ENCODE measurements around the gene FSIP1. TPM values are rescaled to one million over a fixed set of nuclear protein-coding genes. Genes with fewer than 3 reads are reported as not detected.

FSIP1 gene
- total RNA-seq, 2 experiments from 2014 or later, result 0.22 to 0.34 TPM

DNA sequence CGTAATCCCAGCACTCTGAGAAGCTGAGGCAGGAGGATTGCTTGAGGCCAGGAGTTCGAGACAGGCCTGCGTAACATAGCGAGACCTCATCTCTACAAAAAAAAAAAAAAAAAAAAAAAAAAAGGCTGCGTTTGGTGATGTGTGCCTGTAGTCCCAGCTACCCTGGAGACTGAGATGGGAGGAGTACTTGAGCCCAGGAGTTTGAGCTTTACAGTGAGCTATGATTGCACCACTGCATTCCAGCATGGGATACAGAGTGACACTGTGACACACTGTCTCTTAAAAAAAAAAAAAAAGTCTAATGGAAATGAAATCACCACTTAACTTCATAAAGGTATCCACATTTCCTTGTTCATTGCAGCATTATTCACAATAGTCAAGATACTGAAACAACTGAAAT, 136.2 kb downstream of the FSIP1 start:
- Mint-ChIP-seq H3K4me3 (no peak overlapping the region), H3K27me3 (no peaks in the 10 kb centered on the region), H3K27ac (no peak overlapping the region), H3K36me3 (ENCODE audit: low read depth) (no peaks in the 10 kb centered on the region), H3K4me1 (ENCODE audit: low read depth) (peaks cover 3% of the 10 kb centered on the region), H3K9me3 (no peaks in the 10 kb centered on the region)
- Histone ChIP-seq H3K9me3 (ENCODE audit: control insufficient read depth in 1 of 2, insufficient read depth in 1 of 2, low read length in 2 of 2) (peaks cover 0 to 6% of the 10 kb centered on the region in 2 experiments), H3K27ac (ENCODE audit: low read depth in 1 of 2, low read length in 2 of 2) (no peak overlapping the region), H3K4me3 (ENCODE audit: low read length) (no peak overlapping the region), H3K36me3 (ENCODE audit: insufficient read depth, low read length) (no peaks in the 10 kb centered on the region), H3K4me1 (ENCODE audit: insufficient read depth, low read length) (peaks cover 3% of the 10 kb centered on the region), H3K27me3 (ENCODE audit: control insufficient read depth in 1 of 2, insufficient read depth in 2 of 2, low read length in 2 of 2) (no peaks in the 10 kb centered on the region)
- CTCF ChIA-PET, result no interaction called here
- ATAC-seq (ENCODE audit: poor library complexity), result no peak
- TF ChIP-seq, protein P1, sequence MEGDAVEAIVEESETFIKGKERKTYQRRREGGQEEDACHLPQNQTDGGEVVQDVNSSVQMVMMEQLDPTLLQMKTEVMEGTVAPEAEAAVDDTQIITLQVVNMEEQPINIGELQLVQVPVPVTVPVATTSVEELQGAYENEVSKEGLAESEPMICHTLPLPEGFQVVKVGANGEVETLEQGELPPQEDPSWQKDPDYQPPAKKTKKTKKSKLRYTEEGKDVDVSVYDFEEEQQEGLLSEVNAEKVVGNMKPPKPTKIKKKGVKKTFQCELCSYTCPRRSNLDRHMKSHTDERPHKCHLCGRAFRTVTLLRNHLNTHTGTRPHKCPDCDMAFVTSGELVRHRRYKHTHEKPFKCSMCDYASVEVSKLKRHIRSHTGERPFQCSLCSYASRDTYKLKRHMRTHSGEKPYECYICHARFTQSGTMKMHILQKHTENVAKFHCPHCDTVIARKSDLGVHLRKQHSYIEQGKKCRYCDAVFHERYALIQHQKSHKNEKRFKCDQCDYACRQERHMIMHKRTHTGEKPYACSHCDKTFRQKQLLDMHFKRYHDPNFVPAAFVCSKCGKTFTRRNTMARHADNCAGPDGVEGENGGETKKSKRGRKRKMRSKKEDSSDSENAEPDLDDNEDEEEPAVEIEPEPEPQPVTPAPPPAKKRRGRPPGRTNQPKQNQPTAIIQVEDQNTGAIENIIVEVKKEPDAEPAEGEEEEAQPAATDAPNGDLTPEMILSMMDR (IDR thresholded peaks at IDR 0.05), result no peak
- POLR2A ChIA-PET, result no interaction called here
- DNase-seq, result no peak
- intact Hi-C loops (cut with DNase I, micrococcal nuclease), result no loop called here

- TF ChIP-seq, protein P1 (IDR thresholded peaks at IDR 0.05), result no peak
- H3K27me3 ChIP-seq (ENCODE audit: control insufficient read depth in 1 of 2, insufficient read depth in 2 of 2, low read length in 2 of 2), result no peaks in the 10 kb centered on the region
- H3K27ac ChIP-seq (ENCODE audit: low read depth in 1 of 2, low read length in 2 of 2), result no peak overlapping the region
- DNase-seq, result no peak
- no peaks in the 10 kb centered on the region for H3K9me3 Mint-ChIP-seq
- no peak overlapping the region for H3K27ac Mint-ChIP-seq
- peaks cover 5% of the 10 kb centered on the region for H3K4me1 ChIP-seq (ENCODE audit: insufficient read depth, low read length)
- no peak overlapping the region for H3K4me3 Mint-ChIP-seq
- no peaks in the 10 kb centered on the region for H3K27me3 Mint-ChIP-seq
- ChIA-PET CTCF (no interaction called here), POLR2A (no interaction called here)
- no peaks in the 10 kb centered on the region for H3K36me3 Mint-ChIP-seq (ENCODE audit: low read depth)
- peaks cover 0 to 6% of the 10 kb centered on the region in 2 experiments for H3K9me3 ChIP-seq (ENCODE audit: control insufficient read depth in 1 of 2, insufficient read depth in 1 of 2, low read length in 2 of 2)
- intact Hi-C loops (cut with DNase I, micrococcal nuclease), result no loop called here
- H3K4me3 ChIP-seq (ENCODE audit: low read length), result no peak overlapping the region
- no peak for ATAC-seq (ENCODE audit: poor library complexity)
- peaks cover 5% of the 10 kb centered on the region for H3K4me1 Mint-ChIP-seq (ENCODE audit: low read depth)
- no peaks in the 10 kb centered on the region for H3K36me3 ChIP-seq (ENCODE audit: insufficient read depth, low read length)
Observed at GRCh38 chr15:39645976-39646257, 136.7 kb downstream of the FSIP1 start.

- Histone ChIP-seq H3K36me3 (ENCODE audit: insufficient read depth, low read length) (no peaks in the 10 kb centered on the region), H3K4me1 (ENCODE audit: insufficient read depth, low read length) (peaks cover 5% of the 10 kb centered on the region), H3K27me3 (ENCODE audit: control insufficient read depth in 1 of 2, insufficient read depth in 2 of 2, low read length in 2 of 2) (no peaks in the 10 kb centered on the region), H3K27ac (ENCODE audit: low read depth in 1 of 2, low read length in 2 of 2) (no peak overlapping the region), H3K4me3 (ENCODE audit: low read length) (no peak overlapping the region), H3K9me3 (ENCODE audit: control insufficient read depth in 1 of 2, insufficient read depth in 1 of 2, low read length in 2 of 2) (peaks cover 0 to 6% of the 10 kb centered on the region in 2 experiments)
- DNase-seq, result no peak
- Mint-ChIP-seq H3K9me3 (no peaks in the 10 kb centered on the region), H3K27ac (no peak overlapping the region), H3K4me3 (no peak overlapping the region), H3K36me3 (ENCODE audit: low read depth) (no peaks in the 10 kb centered on the region), H3K4me1 (ENCODE audit: low read depth) (peaks cover 5% of the 10 kb centered on the region), H3K27me3 (no peaks in the 10 kb centered on the region)
- ChIA-PET CTCF (interaction anchor here (1.4 kb wide), 1 partner anchor 40 kb away, joined by 4 read pairs; no protein-coding TSS in a partner anchor), POLR2A (no interaction called here)
- TF ChIP-seq, protein P1 (IDR thresholded peaks at IDR 0.05), result no peak
- ATAC-seq (ENCODE audit: poor library complexity), result no peak
- intact Hi-C loops (cut with DNase I, micrococcal nuclease), result no loop called here
Observed at GRCh38 chr15:39645138-39645975, 137.3 kb downstream of the FSIP1 start.

Measured in CD4-positive, alpha-beta T cell (primary cell).